SKM-1 treated with dmso at 0.1 percent for 144 hours (cell line): Measurements from ENCODE around the gene UMODL1.
"Not testable (repeated sequence)": the region's sequence is repeated elsewhere in the genome, so short reads cannot be mapped to it uniquely, and the experiment has no call there.

Experiments used
- DNase-seq: peaks from one replicate; lab custom pipeline; 2025; ENCODE audit not compliant: unreplicated experiment; lab: John Stamatoyannopoulos, UW

The UMODL1 gene

GRCh38 chr21:42110691-42111469, 39.8 kb downstream of the UMODL1 start:
- DNase-seq = no peak

GRCh38 chr21:42111470-42111743, 40.3 kb downstream of the UMODL1 start:
- no peak for DNase-seq

GRCh38 chr21:42111811-42112210, 40.7 kb downstream of the UMODL1 start:
- DNase-seq = no peak

DNA sequence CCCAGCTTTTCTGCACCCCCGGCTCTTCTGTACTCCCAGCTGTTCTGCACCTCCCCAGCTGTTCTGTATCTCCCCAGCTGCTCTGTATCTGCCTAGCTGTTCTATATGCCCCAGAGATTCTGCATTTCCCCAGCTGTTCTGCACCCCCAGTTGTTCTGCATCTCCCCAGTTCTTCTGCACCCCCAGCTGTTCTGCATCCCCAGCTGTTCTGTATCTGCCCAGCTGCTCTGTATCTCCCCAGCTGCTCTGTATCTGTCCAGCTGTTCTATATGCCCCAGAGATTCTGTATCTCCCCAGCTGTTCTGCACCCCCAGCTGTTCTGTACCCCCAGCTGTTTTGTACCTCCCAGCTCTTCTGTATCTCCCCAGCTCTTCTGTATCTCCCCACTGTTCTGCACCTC, 41.1 kb downstream of the UMODL1 start:
- DNase-seq = no peak

DNA sequence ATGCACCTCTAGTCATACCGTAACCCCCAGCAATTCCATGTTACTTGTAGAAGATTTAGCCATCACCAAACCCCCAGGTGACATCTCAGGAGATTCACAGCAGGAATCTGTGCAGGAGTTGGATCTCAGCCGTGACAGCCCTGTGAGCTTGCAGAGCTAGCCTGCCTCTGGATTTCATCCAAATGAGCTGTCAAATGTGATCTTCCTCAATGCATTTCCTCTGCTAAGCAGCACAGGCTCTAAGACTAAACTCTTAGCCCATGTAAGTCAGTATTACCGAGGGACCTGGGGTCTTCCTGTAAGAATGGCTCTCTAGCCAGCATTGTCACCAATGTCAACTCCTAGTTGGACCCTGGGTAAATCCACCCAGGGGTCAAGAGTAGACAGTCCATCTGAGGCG, 41.7 kb downstream of the UMODL1 start:
- DNase-seq = no peak

DNA sequence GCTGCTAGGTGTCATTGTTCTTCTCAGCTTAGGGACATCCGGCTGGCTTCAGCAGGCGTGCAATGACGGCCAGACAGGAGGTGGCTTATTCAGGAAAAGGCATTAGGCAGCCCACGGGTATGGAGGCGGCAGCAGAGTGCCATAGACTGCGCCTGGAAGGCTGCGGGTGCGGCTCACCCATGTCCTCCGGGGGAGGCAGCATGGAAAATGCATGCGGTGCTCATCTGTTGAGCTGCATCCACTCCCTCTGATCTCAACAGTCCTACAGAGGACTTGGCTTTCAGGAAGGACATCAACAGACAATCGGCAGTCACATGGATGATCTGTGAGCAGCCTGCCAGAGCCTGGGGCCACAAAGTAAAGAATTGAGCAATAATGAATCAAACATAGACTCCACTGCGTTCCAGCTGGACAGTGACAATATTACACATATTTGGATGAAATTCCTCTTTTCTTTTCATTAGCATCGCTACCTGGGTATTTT, 42.9 kb downstream of the UMODL1 start:
- peak; percentile 33 for DNase-seq

GRCh38 chr21:42114646-42115045, 43.5 kb downstream of the UMODL1 start:
- DNase-seq = no peak

DNA sequence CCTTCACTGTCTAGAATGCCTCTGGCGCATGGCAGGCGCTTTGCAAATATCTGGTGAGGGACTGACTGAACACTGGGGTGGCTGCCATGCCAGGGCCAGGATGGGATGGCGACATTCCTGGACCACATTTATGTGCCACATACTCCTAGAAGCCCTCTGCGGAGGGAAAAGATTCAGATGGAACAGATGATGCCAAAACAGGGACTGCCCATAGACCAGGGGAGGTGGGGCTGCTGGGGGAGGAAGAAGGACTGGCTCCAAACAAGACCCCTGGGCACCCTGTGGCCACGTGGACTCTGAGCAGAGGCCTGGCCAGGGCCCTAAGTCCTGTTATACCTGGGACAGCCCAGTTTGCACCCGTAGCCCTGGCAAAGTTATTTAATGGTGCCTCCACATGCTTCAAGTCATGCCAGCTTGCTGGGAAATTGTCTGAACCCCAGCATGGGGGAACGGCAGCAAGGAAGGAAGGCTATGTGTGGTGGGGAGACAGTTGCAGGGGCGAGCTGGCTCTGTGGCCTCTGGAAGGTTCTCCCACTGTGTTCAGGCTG, 44.1 kb downstream of the UMODL1 start:
- DNase-seq = no peak

GRCh38 chr21:42116551-42116950, 45.4 kb downstream of the UMODL1 start:
- not testable (repeated sequence) for DNase-seq

DNA sequence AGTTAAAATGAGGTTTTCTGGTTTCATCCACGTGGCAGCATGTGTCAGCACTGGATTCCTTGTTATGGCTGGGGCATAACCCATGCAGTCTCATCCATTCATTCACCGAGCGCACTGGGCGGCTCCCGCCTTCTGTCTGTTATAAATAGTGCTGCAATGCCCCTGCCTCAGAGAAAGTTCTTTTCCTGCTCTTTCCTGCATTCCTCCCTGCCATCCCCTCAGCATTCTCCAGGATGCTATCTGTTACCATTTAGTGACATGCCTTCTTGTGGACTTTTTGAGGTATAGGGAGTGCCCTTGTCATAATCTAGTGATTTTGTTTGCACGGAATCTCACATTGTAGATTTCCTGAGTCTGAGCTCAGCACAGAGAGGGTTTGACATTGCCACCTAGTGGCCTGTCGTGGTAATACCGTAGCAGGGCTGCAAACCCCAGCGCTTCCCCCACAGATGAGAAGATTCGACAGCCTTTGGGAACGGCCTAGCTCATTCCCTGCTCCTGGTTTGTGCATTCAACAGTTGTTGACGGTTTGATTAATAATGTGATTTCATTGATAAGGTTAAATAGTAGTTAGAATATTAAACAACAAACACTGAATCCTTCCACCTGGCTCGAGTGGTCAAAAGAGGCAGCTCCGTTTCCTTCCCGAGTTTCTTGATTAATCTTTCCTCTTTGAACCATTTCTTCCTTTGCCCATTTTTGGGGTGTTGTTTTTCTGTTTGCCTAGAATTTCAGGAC, 46.3 kb downstream of the UMODL1 start:
- DNase-seq = peak; percentile 33

GRCh38 chr21:42117967-42118780, 47.1 kb downstream of the UMODL1 start:
- DNase-seq = peak; percentile 29

GRCh38 chr21:42118901-42119300, 47.8 kb downstream of the UMODL1 start:
- no peak for DNase-seq

GRCh38 chr21:42120101-42120902, 49.2 kb downstream of the UMODL1 start:
- DNase-seq = no peak

GRCh38 chr21:42120903-42121535, 49.9 kb downstream of the UMODL1 start:
- DNase-seq = no peak

DNA sequence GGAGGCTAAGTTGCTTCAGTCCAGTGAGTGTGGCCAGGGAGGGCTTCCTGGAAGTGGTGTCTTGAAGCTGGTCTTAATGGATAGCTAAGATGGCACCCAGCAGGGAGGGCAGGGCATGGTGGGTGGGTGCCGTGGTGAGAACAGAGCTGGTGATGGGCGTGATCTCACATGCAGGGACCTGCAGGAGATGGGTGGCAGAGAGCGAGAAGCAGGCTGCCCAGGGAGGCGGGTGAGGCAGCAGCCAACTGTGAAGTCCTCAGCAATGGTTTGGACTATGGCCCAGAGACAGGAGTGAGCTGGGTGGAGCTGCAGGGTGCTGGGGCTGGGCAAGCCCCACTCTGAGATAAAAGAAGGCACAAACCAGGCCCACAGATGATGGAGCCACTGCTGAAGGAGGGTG, 50.7 kb downstream of the UMODL1 start:
- DNase-seq = no peak

GRCh38 chr21:42122398-42122797, 51.3 kb downstream of the UMODL1 start:
- DNase-seq = no peak

DNA sequence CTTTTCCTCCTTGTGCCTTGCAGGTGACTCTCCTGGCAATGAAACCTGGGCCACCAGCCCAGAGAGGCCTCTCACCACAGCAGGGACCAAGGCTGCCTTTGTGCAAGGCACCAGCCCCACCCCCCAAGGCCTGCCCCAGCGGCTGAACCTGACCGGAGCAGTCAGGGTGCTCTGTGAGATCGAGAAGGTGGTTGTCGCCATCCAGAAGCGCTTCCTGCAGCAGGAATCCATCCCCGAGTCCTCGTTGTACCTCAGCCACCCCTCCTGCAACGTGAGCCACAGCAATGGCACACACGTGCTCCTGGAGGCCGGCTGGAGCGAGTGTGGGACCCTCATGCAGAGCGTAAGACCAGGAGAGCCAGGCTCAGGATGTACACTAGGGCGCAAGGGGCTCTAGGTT, 51.7 kb downstream of the UMODL1 start:
- no peak for DNase-seq

DNA sequence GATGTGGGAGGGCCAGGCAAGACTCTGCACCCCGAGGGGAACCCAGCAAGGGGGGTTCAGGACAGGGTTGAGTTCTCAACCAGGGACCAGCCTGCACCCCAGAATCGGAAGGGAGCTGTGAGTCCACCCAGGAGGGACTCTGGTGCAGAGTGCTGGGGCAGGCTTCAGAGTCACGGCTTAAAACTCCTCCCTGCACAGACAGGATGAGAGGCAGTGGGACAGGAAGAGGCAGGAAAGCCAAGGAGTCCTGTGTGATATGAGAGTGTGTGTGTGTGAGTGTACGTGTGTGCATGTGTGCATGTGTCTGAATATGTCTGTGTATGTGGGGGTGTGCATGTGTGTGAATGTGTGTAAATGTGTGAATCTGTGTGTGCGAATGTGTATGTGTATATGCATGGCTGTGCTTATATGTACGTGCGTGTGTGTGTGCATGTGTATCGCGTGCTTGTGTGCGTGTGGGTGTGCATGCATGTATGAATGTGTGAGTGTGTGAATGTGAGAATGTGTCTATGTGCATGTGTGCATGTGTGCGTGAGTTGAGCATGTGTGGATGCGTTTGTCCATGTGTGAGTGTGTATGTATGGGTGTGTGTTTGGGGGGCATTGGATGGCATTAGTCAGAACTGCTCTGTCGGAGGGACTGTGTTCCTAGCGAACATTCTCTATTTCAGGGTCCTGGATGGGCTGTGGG, 52.2 kb downstream of the UMODL1 start:
- DNase-seq = no peak

GRCh38 chr21:42124081-42124480, 53.0 kb downstream of the UMODL1 start:
- no peak for DNase-seq
